Measurements from ENCODE around the gene GPR180.

GRCh38 chr13:94553766-94554165 lies 47.9 kb upstream of the GPR180 start:
- TF ChIP-seq, protein P1, sequence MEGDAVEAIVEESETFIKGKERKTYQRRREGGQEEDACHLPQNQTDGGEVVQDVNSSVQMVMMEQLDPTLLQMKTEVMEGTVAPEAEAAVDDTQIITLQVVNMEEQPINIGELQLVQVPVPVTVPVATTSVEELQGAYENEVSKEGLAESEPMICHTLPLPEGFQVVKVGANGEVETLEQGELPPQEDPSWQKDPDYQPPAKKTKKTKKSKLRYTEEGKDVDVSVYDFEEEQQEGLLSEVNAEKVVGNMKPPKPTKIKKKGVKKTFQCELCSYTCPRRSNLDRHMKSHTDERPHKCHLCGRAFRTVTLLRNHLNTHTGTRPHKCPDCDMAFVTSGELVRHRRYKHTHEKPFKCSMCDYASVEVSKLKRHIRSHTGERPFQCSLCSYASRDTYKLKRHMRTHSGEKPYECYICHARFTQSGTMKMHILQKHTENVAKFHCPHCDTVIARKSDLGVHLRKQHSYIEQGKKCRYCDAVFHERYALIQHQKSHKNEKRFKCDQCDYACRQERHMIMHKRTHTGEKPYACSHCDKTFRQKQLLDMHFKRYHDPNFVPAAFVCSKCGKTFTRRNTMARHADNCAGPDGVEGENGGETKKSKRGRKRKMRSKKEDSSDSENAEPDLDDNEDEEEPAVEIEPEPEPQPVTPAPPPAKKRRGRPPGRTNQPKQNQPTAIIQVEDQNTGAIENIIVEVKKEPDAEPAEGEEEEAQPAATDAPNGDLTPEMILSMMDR (conservative IDR thresholded peaks at IDR 0.05; ENCODE audit: low read length), result no peak
- TF ChIP-seq EZH2phosphoT487 (IDR thresholded peaks at IDR 0.05; ENCODE audit: borderline replicate concordance), result no peak

Data from Loucy (cell line).